Uterus (tissue), 2 donors: Measurements from ENCODE around the gene CUL3.

ENCODE experiments used
- CTCF ChIP-seq, 4 experiments: fragments of 200-600 bp in 2 of 4; fragments of 450-650 bp in 2 of 4; sonication (generic) in 2 of 4; IDR thresholded peaks; one replicate each; pipeline ENCODE4 v1.5.1; 2016 to 2019; ENCODE audit warnings: antibody characterized with exemption in 4 of 4, mild to moderate bottlenecking in 2 of 4, moderate library complexity in 1 of 4
- POLR2A ChIP-seq, 2 donors: fragments of 450-650 bp; IDR thresholded peaks; one replicate each; pipeline ENCODE4 v1.6.1; 2016; ENCODE audit warnings: antibody characterized with exemption in 2 of 2, mild to moderate bottlenecking in 1 of 2, moderate library complexity in 1 of 2

- TF ChIP-seq CTCF (IDR thresholded peaks at IDR 0.05) (no peak), POLR2A (IDR thresholded peaks at IDR 0.05) (no peak)
These were observed 148.5 kb downstream of the CUL3 start for GRCh38 chr2:224436634-224437033.
